NCI-H2196 (cell line): Measurements from ENCODE around the gene ANLN.
"Not testable (repeated sequence)": the region's sequence is repeated elsewhere in the genome, so short reads cannot be mapped to it uniquely, and the experiment has no call there.

Experiments used
- DNase-seq: peaks from one replicate; lab custom pipeline; 2025; ENCODE audit not compliant: unreplicated experiment; lab: John Stamatoyannopoulos, UW

ANLN gene

DNA sequence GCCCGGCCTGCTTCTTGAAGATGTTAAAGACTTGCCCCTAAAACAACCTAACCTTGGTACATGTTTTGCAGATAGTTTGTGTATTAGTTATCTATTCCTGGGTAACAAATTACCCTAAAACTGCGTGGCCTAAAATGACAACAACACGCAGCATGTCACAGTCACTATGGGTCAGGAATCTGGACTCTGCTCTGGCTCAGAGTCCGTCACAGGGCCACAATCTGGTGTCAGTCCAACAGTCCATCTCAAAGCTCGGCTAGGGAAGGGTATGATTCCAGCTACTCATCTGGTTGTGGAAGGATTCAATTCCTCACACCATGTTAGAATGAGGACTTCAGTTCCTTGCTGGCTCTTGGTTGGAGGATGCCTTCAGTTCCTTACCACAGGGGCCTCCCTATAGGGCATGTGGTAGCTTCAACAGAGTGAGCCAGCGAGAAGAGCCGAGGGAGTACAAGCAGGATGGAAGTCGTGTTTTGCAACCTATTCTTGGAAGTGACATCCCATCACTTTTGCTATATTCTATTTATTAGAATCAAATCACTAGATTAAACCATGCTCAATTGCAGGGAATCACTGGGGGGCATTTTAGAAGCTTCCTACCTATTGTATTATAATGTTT lies 71.3 kb downstream of the ANLN start:
- DNase-seq, result no peak

DNA sequence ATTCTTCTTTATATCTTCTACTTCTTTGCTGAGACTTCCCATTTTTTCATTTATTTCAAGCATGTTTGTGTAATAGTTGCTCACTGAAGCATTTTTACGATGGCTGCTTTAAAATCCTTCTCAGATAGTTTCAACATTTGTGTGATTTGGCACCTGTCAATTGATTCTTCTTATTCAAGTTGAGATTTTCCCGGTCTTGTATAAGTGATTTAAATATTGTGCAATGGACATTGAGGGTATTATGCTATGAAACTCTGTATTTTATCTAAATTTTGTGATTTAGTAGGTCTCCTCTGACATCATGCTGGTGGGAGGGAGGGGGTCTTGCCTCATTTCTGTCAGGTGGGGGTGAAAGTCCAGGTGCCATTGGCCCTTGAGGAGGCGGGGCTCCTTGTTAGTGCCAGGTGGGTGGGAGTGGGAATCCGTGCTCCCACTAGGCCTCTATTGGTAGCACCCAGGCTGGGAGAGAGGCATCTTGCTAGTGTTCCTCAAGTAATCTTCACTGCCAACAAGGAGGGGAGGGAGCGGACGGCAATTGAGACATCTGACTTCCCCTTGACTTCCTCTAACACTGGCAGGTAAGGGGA lies 73.0 kb downstream of the ANLN start:
- DNase-seq, result no peak

DNA sequence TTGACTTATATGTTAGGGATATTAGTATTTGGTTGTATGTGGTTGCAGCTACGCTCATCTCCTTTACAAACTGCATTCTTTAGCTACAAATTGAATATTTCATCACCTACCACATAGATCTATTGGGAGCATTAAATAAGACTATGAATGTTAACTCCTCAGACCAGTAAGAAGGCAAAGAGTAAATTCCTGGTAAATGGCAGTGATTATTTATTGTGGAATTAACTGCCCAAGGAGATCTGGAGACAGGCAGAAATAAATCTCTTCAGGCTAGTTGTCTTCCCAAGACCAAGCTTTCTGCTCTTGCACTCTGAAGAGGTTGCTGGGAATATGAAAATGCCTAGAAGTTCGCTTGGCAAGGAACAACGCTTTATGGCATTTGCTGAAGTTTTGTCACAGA lies 74.6 kb downstream of the ANLN start:
- DNase-seq, result no peak

DNA sequence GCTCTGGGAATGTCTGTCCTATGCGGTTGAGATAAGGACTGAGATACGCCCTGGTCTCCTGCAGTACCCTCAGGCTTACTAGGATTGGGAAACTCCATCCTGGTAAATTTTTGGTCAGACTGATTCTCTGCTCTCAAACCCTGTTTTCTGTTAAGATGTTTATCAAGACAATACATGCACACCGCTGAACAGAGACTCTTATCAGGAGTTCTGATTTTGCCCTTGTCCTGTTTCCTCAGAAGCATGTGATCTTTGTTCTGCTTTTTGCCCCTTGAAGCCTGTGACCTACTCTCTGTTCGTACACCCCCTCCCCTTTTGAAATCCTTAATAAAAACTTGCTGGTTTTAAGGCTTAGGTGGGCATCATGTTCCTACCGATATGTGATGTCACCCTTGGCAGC lies 76.3 kb downstream of the ANLN start:
- not testable (repeated sequence) for DNase-seq

DNA sequence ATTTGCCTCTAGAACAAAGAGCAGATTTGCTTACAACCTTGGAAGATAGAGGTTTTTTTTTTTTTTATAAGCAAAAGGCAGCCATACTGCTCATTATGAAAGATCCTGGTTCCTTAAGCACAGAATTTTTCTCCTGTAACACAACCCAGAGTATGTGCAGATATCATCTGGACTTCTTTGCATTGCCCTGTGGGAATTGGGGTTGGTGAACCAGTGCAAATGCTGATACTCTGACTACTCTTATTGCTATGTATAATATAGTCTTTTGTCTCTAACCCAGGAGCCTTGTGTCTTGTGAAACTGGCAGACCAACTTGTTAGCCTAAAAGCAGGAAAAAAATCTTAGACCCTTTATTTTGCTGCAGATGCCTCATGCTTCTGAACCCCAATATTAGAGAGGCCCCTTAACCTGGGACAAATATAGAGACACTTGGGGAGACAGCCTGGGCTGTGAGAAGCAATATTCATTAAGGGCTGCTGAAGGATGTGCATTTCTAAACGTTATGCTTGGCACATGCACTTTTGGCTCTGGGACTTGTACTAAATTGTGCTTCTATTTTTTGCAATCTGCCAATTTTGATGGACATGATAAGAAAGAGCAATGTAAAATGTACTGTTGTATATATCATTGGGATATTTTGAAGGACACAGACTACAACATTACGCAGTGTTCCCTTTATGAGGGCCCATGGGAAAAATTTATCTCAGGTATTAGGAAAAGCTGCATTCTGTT lies 78.9 kb downstream of the ANLN start:
- DNase-seq, result no peak

DNA sequence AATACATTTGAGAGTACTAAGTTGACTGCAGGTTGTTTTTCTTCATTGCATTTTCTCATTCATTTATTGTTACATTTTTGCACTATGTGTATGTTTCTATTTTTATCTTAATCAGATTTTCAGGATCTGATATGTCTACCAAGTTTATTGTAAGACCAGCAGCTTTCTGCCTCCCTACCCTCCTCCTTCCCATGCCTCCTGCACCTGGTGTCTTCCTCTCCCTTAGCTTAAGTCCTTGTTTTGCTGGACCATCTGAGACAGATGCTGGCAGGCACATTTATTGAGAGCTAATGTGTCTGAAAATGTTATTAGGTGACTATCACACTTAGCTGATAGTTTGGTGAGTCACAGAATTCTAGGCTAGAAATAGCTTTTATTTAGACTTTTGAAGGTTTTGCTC lies 79.6 kb downstream of the ANLN start:
- DNase-seq, result no peak

DNA sequence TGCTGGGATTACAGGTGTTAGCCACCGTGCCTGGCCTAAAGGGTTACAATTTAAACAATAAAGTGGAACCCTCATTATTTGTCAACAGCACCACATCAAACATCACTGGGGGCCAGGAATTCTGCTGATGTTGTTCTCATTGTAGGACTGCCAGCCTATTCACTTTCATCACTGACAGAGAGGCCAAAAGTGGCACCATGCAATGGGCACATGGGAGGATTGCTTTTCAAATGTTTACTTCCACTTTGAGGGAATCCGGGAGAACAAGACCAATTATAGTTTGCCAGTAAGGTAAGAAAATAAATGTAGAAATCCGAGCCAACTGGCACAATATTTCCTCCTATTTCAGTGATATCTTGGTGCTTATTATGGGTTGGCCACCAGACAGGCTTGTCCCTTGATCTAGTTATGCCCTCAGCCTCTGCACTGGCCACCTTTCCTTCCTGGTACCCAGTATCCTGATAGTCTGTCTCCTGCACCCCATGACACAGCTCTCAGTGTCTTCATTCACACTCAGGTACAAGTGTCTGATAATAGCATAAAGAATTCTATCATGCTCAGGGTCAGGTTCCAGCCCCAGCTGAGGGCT lies 82.6 kb downstream of the ANLN start:
- no peak for DNase-seq

DNA sequence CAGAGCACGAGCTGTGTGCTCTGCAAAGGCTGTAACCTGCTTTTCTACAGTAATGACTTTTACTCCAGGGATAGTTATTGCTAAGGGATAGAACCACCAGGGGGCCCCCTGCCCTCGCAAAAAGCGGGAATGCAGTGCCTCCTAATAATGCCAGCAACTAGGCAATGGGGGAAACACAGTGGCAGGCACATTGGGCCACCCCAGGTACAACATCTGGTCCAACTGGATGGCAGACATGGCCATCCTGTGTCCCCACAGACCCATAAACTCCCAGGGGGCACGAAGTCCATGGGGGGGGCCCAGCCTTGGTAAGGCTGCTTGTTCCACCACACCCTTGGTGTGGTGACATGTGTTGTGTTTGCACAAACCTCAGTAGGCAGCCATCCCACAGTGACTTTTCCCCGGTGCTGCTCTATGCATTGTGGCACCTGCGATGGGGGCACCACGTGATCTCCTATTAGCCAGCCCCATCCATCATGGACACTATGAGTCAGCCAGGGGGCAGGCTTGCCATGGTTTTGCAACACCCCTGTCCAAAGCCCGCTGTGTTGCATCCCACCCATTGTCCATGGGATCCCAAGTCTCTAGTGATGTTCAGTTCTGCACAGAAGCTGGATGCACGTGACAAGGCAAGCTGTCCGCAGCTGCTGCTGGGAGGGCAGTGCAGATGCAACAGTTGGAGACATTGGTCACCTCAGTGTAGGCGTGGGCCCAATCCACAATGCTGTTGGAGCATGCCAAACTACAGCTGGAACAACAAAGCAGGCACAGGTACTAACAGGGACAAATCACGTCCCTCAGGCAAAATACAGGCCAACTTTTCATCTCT lies 84.0 kb downstream of the ANLN start:
- DNase-seq, result no peak

DNA sequence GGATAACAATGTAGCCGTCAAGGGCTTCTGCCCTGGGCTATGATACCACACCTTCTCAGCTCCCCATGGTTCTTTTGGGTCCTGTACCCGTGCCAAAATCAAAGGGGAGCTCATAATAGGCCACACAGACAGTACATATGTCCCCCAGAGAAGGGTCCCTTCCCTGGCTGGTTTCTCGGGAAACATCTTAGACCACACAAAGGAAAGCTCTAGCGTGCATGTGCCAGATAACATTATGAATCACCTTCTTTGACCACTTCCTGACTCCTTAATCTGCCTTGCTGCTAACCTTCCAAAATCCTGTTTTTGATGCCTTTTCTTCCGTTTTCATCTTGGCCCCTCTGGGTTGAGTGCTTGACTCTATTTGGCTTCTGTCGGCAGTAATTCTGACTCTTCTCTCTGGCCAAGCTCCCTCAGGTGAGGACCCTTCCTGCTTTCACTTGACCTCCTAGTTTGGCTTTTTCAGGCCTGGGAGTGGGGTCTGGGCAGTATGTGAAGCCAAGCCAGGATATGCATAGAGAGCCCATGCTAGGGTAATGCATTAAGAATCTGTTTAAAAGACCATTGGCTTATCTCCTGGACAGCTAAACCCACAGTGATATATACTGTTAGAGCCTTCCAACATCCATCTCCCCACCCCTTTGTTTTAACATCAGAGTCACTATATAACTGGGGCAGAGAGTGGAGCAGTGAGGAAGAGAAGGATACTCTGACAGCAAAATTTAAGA lies 84.8 kb downstream of the ANLN start:
- no peak for DNase-seq

DNA sequence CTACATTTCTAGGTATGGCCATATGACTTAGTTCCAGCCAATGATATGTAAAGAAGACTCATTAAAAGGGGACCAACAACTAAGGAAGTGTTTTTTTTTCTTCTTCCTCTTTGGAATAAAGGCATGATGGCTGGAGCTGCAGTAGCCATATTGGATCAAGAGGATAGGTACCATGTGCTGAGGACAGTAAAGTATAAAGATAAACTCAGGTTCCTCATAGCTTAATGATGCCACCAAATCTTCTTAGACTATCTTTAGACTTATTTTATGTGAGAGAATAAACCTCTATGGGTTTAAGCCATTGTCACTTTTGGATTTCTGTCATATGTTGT lies 85.3 kb downstream of the ANLN start:
- DNase-seq, result no peak

DNA sequence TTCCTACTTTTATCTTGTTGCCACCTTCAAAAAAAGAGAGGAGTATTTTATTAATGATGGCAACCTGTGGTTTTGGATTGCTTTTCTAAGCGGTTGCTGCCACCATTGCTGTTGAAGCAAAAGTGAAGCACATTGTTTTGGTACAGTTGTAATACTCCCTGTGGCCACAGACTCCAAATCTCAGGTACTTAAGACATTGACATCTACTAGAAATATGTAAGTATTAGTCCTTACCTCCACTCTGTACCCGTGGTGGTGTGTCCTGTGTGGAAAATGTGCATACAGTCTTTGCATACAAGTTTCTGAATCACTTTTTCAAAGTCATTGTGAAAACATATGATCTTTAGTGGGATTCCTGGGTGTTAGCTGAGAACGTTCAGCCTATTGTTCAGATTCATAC lies 85.7 kb downstream of the ANLN start:
- DNase-seq, result no peak

DNA sequence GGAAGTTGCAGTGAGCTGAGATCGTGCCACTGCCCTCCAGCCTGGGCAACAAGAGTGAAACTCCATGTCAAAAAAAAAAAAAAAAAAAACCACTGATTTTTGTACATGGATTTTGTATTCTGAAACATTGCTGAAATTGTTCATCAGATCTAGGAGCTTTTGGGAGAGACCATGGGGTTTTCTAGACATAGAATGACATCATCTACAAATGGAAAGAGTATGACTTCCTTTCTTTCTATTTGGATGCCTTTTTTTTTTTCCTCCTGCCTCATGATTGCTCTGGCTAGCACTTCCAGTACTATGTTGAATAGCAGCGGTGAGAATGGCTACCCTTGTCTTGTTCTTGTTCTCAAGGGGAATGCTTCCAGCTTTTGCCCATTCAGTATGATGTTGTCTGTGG lies 89.1 kb downstream of the ANLN start:
- no peak for DNase-seq

DNA sequence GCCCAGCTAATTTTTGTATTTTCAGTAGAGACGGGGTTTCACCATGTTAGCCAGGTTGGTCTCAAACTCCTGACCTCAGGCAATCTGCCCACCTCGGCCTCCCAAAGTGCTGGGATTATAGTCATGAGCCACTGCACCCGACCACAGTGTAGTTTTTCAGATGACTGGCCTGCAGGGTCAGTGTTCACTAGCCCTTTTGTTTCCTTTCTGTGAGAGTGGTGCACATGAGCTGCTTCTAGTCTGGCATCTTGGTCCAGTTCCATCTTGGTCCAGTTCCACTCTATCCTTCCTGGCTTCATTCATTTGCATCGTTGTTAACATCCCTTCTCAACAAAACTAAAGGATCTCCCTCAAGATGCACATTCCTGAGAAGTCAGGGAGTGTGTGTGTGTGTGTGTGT lies 94.2 kb downstream of the ANLN start:
- not testable (repeated sequence) for DNase-seq

DNA sequence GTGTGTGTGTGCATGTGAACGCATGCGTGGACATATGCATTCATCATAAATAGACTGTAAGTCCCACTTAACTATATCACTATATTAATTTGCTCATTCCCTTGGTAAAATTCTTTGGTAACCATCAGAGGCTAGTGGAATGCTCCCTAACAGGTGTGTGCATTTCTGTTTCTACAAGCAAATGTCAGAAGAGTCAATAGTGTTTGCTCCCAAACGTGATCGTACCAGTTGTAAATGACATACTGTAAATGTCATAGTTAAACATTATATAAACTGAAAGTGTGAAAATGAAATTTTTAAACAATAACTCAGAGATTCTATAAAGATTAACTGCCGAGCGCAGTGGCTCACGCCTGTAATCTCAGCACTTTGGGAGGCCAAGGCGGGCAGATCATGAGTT lies 94.6 kb downstream of the ANLN start:
- no peak for DNase-seq

DNA sequence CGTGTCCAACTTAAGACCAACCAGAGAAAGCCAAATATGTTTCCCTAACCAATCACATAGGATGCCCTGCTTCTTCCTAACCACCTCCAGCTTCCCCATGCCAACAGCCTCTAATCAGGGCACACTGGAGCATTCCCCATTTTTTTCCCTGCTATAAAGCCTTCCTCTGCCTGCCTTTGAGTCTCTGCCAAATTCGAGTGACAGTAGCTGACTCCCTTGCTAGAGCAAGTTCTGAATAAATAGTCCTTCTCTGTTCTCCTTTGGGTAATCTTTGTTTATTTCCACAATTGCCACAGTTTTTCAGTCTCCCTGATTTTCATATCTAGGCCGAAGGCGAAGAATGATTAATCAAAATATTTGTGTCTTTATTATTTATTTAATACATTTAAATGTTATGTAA lies 96.7 kb downstream of the ANLN start:
- no peak for DNase-seq

DNA sequence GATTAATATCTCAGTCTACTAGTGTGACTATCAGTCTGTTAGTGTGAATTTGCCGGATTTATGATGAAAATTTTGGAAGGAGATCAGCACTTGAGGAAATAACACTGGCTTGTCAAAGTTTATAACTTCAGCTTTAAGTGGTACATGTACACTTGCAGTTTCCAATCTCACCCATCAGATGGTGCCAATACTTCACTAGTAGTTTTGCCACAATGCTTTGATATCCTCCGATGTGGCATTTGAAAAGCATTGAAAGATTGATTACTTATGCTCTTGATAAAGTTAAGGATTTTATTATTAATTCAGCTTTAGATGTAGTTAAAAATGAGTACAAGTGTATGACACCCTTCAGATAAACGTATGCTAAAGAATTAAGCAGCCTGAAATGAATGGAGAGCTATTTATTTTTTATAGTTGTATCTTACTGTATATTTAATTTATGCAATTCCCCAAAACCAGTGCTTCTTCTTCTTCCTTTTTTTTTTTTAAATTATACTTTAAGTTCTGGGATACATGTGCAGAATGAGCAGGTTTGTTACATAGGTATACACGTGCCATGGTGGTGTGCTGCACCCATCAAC lies 98.2 kb downstream of the ANLN start:
- peak; percentile 36 for DNase-seq

DNA sequence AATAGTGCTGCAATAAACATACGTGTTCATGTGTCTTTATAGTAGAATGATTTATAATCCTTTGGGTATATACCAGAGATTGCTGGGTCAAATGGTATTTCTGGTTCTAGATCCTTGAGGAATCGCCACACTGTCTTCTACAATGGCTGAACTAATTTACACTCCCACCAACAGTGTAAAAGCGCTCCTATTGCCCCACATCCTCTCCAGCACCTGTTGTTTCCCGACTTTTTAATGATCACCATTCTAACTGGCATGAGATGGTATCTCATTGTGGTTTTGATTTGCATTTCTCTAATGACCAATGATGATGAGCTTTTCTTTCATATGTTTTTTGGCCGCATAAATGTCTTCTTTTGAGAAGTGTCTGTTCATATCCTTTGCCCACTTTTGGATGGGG lies 99.0 kb downstream of the ANLN start:
- DNase-seq, result not testable (repeated sequence)

DNA sequence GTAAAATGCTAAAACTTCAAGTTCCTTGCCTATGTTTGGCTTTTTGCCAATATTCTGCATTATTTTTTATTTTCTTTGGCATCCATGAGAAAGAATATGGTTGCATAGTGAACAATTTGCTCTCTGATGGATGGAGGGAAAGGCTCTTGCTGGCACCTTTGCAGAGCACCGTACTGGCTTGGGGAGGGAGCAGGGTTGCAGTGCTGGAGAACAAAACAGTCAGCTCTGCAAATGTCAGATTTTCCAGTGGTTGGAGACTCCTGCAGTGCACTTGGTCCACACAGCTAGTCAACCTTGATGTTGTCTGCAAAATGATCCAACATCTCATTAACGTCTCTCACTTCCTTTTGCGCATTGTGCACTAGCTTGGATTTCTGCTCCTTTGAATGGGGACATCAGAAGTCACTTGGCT lies 100.8 kb downstream of the ANLN start:
- no peak for DNase-seq

DNA sequence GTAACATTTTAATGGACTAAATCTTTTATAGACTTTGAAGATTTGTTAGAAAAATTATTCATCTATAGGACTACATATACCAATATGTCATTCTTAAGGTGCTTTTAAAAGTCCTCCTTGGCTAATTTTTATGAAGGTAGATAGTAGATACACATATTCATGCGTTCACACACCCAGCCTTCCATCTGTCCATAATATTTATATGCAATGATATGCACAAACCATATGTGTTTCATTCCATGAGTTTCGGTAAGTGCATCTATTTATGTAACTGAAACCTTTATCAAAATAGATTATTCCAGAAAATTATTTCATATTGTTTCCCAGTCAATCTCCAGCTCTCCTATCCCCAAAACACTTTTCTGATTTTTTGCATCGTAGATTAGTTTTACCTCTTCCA lies 101.7 kb downstream of the ANLN start:
- no peak for DNase-seq

DNA sequence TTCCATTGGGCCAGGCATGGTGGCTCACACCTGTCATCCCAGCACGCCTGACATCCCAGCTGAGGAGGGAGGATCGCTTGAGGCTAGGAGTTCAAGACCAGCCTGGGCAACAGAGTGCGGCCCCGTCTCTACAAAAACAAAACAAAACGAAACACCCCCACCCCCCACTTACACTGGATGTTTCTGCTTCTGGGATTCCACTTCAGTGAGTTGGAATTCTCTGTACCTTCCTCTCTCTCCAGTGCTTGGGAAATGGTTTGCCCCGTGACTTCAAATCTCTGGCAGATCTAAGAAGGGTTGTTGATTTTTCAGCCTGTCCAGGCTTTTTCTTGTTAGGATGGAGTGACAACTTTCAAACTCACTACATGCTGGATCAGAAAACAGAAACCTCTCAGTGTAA lies 106.9 kb downstream of the ANLN start:
- DNase-seq, result no peak
